OCI-LY7 (cell line): Measurements from ENCODE around the gene MRPS34. TPM values are rescaled to one million over a fixed set of nuclear protein-coding genes. Genes with fewer than 3 reads are reported as not detected.

Experiments used
- BruUV-seq: library from RNA; stranded (reverse); fragments of 400-500 nt; replicated peaks from 2 replicates; lab custom pipeline; 2021; lab: Mats Ljungman, UMichigan
- CTCF ChIA-PET: fragments of 300-600 bp; sonication (Branson Sonifier 250); formaldehyde crosslinking; loops from one replicate; lab custom pipeline; 2022; ENCODE audit warnings: antibody characterized with exemption; ENCODE audit not compliant: unreplicated experiment; lab: Charles Lee
- POLR2A ChIA-PET: fragments of 300-600 bp; sonication (Branson Sonifier 250); formaldehyde crosslinking; loops from one replicate; lab custom pipeline; 2022; ENCODE audit warnings: antibody characterized with exemption; lab: Charles Lee
- DNase-seq: peaks from one replicate; pipeline ENCODE4 v3.0.0-alpha.2; 2015; ENCODE audit warnings: low spot score
- H2AFZ ChIP-seq: fragments of 200-600 bp; sonication (generic), shearing (Covaris generic); 2 replicates; pipeline ENCODE4 v1.6.1; 2014; ENCODE audit warnings: mild to moderate bottlenecking, antibody characterized with exemption, low read length, moderate library complexity
- H3K27ac ChIP-seq: fragments of 200-600 bp; sonication (generic); 2 replicates; pipeline ENCODE4 v1.5.1; 2014; ENCODE audit warnings: mixed run types, low read depth, mild to moderate bottlenecking, moderate library complexity, low read length, inconsistent platforms; ENCODE audit not compliant: poor library complexity, severe bottlenecking
- H3K36me3 ChIP-seq: fragments of 200-600 bp; sonication (generic); 2 replicates; pipeline ENCODE4 v1.6.1; 2014; ENCODE audit warnings: mild to moderate bottlenecking, antibody characterized with exemption, low read length, moderate library complexity, mixed read lengths; ENCODE audit not compliant: insufficient read depth
- H3K4me1 ChIP-seq: fragments of 200-600 bp; sonication (generic); 2 replicates; pipeline ENCODE4 v1.5.1; 2014; ENCODE audit warnings: mild to moderate bottlenecking, low read length; ENCODE audit not compliant: insufficient read depth, poor library complexity, severe bottlenecking
- H3K4me2 ChIP-seq: fragments of 200-600 bp; sonication (generic); 2 replicates; pipeline ENCODE4 v1.6.1; 2014; ENCODE audit warnings: mild to moderate bottlenecking, low read length
- H3K4me3 ChIP-seq: fragments of 200-600 bp; sonication (generic); 2 replicates; pipeline ENCODE4 v1.5.1; 2014; ENCODE audit warnings: mild to moderate bottlenecking, low read depth, low read length; ENCODE audit not compliant: poor library complexity, severe bottlenecking
- H3K79me2 ChIP-seq: fragments of 200-600 bp; sonication (generic); 2 replicates; pipeline ENCODE4 v1.6.1; 2016; ENCODE audit warnings: low read depth, mild to moderate bottlenecking, low read length, moderate library complexity, mixed read lengths; ENCODE audit not compliant: insufficient read depth
- H3K9me2 ChIP-seq: fragments of 200-600 bp; sonication (generic); 2 replicates; pipeline ENCODE4 v1.6.1; 2016; ENCODE audit warnings: mild to moderate bottlenecking, low read length, mixed read lengths; ENCODE audit not compliant: insufficient read depth
- H3K9me3 ChIP-seq: fragments of 200-600 bp; sonication (generic); 2 replicates; pipeline ENCODE4 v1.6.1; 2014; ENCODE audit warnings: mild to moderate bottlenecking, mixed run types, low read length, mixed read lengths
- H4K20me1 ChIP-seq: fragments of 200-600 bp; sonication (generic); 2 replicates; pipeline ENCODE4 v1.6.1; 2014; ENCODE audit warnings: mild to moderate bottlenecking, antibody characterized with exemption, low read length, moderate library complexity, mixed read lengths; ENCODE audit not compliant: insufficient read depth
- EZH2phosphoT487 ChIP-seq: fragments of 200-600 bp; sonication (generic); IDR thresholded peaks from 2 replicates; pipeline ENCODE4 v1.6.1; 2018; ENCODE audit warnings: low read depth, borderline replicate concordance, mild to moderate bottlenecking, mixed run types, antibody characterized with exemption, low read length, moderate library complexity, mixed read lengths
- intact Hi-C: fragments of 100-400 bp; cut with micrococcal nuclease; formaldehyde crosslinking; loops from one replicate; pipeline ENCODE4 v1.10.0; 2022; ENCODE audit not compliant: unreplicated experiment
- total RNA-seq, 2 experiments: library from RNA; depleted of rRNA in 1 of 2; stranded (reverse); fragments of >200 nt in 1 of 2; shearing (Covaris generic) in 1 of 2; gene quantifications; 2 replicates each; pipeline ENCODE4 v1.2.3, GENCODE V29; 2014 to 2022
- TF ChIP-seq, protein P1 (sequence below): fragments of 200-600 bp; sonication (generic); conservative IDR thresholded peaks from 2 replicates; pipeline ENCODE4 v1.5.1; 2014; ENCODE audit warnings: mild to moderate bottlenecking, antibody characterized with exemption, low read length, moderate library complexity, mixed read lengths

Gene MRPS34
- total RNA-seq, 2 experiments from 2014 or later, result 170 to 196 TPM

DNA sequence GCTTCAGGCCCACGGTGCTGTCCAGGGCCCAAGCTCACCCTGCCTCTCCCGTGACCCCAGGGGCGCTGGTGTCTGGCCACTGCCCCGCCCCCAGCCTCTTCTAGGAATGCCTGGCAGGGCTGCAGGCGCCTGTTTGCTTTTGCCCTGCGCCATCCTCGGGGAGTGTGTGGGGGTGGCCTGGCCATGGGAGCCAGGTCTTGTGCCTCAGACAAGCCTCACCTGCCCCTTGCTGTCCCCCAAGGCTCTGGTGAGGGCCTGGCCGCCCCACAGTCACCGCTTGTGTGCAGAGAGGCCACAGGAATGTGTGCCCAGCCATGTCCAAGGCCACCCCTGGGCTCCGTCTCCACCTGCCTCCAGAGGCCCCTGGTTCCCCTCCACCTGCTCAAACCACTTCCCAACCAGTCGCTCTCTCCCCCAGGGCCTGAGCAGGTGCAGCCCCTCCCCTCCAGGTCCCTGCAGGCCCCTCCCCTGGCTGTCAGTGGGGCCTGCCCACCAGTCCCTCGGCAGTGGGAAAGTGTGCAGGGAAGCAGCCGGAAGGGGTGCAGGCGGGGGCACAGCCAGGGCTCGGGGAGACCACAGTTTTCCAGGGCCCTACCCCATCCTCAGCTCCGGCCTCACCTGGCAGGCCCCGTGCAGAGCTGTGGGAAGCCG is 21.4 kb upstream of the MRPS34 start:
- H3K4me3 ChIP-seq, result no peak overlapping the region
- no peak for DNase-seq
- H4K20me1 ChIP-seq, result no peaks in the 10 kb centered on the region
- TF ChIP-seq EZH2phosphoT487, result no peak
- TF ChIP-seq, protein P1, sequence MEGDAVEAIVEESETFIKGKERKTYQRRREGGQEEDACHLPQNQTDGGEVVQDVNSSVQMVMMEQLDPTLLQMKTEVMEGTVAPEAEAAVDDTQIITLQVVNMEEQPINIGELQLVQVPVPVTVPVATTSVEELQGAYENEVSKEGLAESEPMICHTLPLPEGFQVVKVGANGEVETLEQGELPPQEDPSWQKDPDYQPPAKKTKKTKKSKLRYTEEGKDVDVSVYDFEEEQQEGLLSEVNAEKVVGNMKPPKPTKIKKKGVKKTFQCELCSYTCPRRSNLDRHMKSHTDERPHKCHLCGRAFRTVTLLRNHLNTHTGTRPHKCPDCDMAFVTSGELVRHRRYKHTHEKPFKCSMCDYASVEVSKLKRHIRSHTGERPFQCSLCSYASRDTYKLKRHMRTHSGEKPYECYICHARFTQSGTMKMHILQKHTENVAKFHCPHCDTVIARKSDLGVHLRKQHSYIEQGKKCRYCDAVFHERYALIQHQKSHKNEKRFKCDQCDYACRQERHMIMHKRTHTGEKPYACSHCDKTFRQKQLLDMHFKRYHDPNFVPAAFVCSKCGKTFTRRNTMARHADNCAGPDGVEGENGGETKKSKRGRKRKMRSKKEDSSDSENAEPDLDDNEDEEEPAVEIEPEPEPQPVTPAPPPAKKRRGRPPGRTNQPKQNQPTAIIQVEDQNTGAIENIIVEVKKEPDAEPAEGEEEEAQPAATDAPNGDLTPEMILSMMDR, result no peak
- no peaks in the 10 kb centered on the region for H3K9me2 ChIP-seq
- 0 out of 2 replicates have a peak, but pooled peaks cover 19% of the 10 kb centered on the region for H3K9me3 ChIP-seq
- no peaks in the 10 kb centered on the region for H3K79me2 ChIP-seq
- no peaks in the 10 kb centered on the region for H3K4me1 ChIP-seq
- peaks cover 10% of the 10 kb centered on the region for H3K36me3 ChIP-seq
- no peak overlapping the region for H3K27ac ChIP-seq
- POLR2A ChIA-PET, result no interaction called here
- H2AFZ ChIP-seq, result no peak overlapping the region
- no TSS peak for BruUV-seq
- CTCF ChIA-PET, result no interaction called here
- no peak overlapping the region for H3K4me2 ChIP-seq
- intact Hi-C loops, result no loop called here

DNA sequence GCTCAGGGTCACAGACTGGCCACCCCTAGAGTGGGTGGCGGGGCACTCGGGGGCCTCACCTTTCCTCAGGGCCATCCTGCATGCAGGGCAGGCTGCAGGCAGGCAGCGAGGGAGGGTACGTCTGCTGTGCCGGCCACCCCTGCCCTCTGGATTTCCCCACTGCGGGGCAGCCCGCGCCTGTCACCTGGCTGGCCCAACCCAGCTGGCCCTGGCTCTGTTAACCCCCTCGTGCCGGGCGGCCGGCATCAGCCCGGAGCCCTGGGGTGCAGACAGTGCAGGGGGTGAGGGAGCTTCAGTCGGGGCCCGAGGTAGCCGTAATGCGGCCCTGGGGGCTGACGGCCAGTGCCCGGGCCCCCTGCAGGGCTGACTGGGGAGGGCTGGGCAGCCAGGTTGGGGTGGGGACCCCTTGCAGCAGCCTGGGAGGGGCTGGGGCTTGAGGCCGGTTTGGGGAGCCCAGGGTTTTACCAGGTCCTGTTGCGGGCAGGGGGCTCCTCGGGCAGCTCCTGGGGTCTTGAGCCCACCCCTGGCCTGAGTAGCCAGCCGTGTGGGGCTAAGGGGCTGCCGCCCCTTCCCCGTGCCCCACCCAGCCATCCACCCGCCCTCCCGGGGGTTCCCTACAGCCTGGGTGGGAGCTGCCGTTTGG is 20.8 kb upstream of the MRPS34 start, which contains the start of gene IGFALS:
IGFALS (minus strand) TSS at position 128 of the 643 bp plus-strand sequence; CDS start at position 75, 53 bp downstream.
- Histone ChIP-seq H3K79me2 (no peaks in the 10 kb centered on the region), H3K4me3 (no peak within 1 kb of the TSS), H3K27ac (no peak within 1 kb of the TSS), H3K9me3 (0 out of 2 replicates have a peak, but pooled peaks cover 15% of the 10 kb centered on the region), H3K4me1 (no peaks in the 10 kb centered on the region), H3K9me2 (no peaks in the 10 kb centered on the region), H4K20me1 (no peaks in the 10 kb centered on the region), H2AFZ (no peak within 1 kb of the TSS), H3K36me3 (peaks cover 16% of the 10 kb centered on the region; the same call in 1 of the 2 replicates), H3K4me2 (no peak within 1 kb of the TSS)
- TF ChIP-seq, protein P1, result no peak
- no peak for TF ChIP-seq EZH2phosphoT487
- ChIA-PET POLR2A (no interaction called here), CTCF (no interaction called here)
- intact Hi-C loops, result no loop called here
- no peak for DNase-seq
- no TSS peak for BruUV-seq
